ENCODE data around the gene HSP90B1.

Gene HSP90B1

GRCh38 chr12:103929046-103929783 is 995 bp upstream of the HSP90B1 start:
- in situ Hi-C loops (cut with MboI; ENCODE audit: low sequenced_read_pairs) = no loop called here

GRCh38 chr12:103929784-103930033 is 501 bp upstream of the HSP90B1 start:
- in situ Hi-C loops (cut with MboI; ENCODE audit: low sequenced_read_pairs) = no loop called here

- in situ Hi-C loops (cut with MboI; ENCODE audit: low sequenced_read_pairs) = no loop called here
These were observed 851 bp downstream of the HSP90B1 start for GRCh38 chr12:103930787-103931735.

GRCh38 chr12:103933237-103933636 is 3.0 kb downstream of the HSP90B1 start:
- in situ Hi-C loops (cut with MboI; ENCODE audit: low sequenced_read_pairs) = no loop called here

GRCh38 chr12:103936679-103937078 is 6.5 kb downstream of the HSP90B1 start:
- in situ Hi-C loops (cut with MboI; ENCODE audit: low sequenced_read_pairs) = no loop called here

GRCh38 chr12:103944964-103945363 is 14.8 kb downstream of the HSP90B1 start:
- in situ Hi-C loops (cut with MboI; ENCODE audit: low sequenced_read_pairs) = no loop called here

GRCh38 chr12:103947871-103948555 is 17.8 kb downstream of the HSP90B1 start:
- in situ Hi-C loops (cut with MboI; ENCODE audit: low sequenced_read_pairs) = no loop called here

- in situ Hi-C loops (cut with MboI; ENCODE audit: low sequenced_read_pairs) = no loop called here
These were observed 18.7 kb downstream of the HSP90B1 start for GRCh38 chr12:103948746-103949406.

- in situ Hi-C loops (cut with MboI; ENCODE audit: low sequenced_read_pairs) = no loop called here
These were observed 22.3 kb downstream of the HSP90B1 start for GRCh38 chr12:103952497-103952896.

GRCh38 chr12:103955811-103956508 is 25.8 kb downstream of the HSP90B1 start:
- in situ Hi-C loops (cut with MboI; ENCODE audit: low sequenced_read_pairs) = no loop called here

GRCh38 chr12:103956509-103957027 is 26.4 kb downstream of the HSP90B1 start:
- in situ Hi-C loops (cut with MboI; ENCODE audit: low sequenced_read_pairs) = no loop called here

- in situ Hi-C loops (cut with MboI; ENCODE audit: low sequenced_read_pairs) = no loop called here
These were observed 27.7 kb downstream of the HSP90B1 start for GRCh38 chr12:103957865-103958388.

GRCh38 chr12:103958621-103959020 is 28.4 kb downstream of the HSP90B1 start:
- in situ Hi-C loops (cut with MboI; ENCODE audit: low sequenced_read_pairs) = no loop called here

- in situ Hi-C loops (cut with MboI; ENCODE audit: low sequenced_read_pairs) = no loop called here
These were observed 30.5 kb downstream of the HSP90B1 start for GRCh38 chr12:103960616-103961227.

- in situ Hi-C loops (cut with MboI; ENCODE audit: low sequenced_read_pairs) = no loop called here
These were observed 32.3 kb downstream of the HSP90B1 start for GRCh38 chr12:103962493-103962892.

GRCh38 chr12:103964805-103965204 is 34.6 kb downstream of the HSP90B1 start:
- in situ Hi-C loops (cut with MboI; ENCODE audit: low sequenced_read_pairs) = no loop called here

GRCh38 chr12:103965255-103965589 is 35.0 kb downstream of the HSP90B1 start:
- in situ Hi-C loops (cut with MboI; ENCODE audit: low sequenced_read_pairs) = no loop called here

- in situ Hi-C loops (cut with MboI; ENCODE audit: low sequenced_read_pairs) = no loop called here
These were observed 35.6 kb downstream of the HSP90B1 start, which contains the start of gene TDG for GRCh38 chr12:103965590-103966504. TDG (plus strand) TSS chr12:103965872; CDS start chr12:103966038, 166 bp downstream.

GRCh38 chr12:103966736-103967135 is 36.5 kb downstream of the HSP90B1 start:
- in situ Hi-C loops (cut with MboI; ENCODE audit: low sequenced_read_pairs) = no loop called here
